ENCODE measurements around the gene CHL1. TPM values are rescaled to one million over a fixed set of nuclear protein-coding genes. Genes with fewer than 3 reads are reported as not detected.
A peak's percentile ranks its signal among the peaks of the same experiment; 100 is the strongest.

Gene CHL1
- total and polyA plus RNA-seq, 8 donors, result 1.1 to 10.7 (median 2.2) TPM

DNA sequence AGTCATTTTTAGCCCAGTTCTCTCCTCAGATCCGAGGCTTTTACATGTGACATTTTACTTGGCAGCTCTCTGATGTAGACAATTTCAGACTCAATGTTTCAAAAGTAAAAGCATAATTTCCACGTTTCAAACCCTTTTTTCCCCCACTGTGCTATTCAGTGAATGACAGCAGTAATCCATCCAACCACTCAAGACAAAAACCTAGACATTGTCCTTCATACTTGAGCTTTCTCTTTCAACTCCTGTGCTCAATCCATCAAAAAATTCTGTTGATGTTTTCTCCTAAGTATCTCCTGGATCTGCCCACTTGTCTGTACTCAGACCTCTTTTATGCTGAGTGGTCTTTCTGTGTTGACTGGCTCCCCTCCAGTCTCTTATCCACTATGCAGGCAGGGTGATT is 214.7 kb downstream of the CHL1 start:
- Histone ChIP-seq H3K36me3 (no peaks in the 10 kb centered on the region), H3K9me3 (no peaks in the 10 kb centered on the region), H3K27ac (no peak overlapping the region), H3K4me1 (no peaks in the 10 kb centered on the region), H3K27me3 (no peaks in the 10 kb centered on the region), H3K4me3 (no peak overlapping the region)
- no peak for ATAC-seq
- intact Hi-C loops (cut with DNase I), result no loop called here
- DNase-seq, result no peak
- TF ChIP-seq, protein P1, sequence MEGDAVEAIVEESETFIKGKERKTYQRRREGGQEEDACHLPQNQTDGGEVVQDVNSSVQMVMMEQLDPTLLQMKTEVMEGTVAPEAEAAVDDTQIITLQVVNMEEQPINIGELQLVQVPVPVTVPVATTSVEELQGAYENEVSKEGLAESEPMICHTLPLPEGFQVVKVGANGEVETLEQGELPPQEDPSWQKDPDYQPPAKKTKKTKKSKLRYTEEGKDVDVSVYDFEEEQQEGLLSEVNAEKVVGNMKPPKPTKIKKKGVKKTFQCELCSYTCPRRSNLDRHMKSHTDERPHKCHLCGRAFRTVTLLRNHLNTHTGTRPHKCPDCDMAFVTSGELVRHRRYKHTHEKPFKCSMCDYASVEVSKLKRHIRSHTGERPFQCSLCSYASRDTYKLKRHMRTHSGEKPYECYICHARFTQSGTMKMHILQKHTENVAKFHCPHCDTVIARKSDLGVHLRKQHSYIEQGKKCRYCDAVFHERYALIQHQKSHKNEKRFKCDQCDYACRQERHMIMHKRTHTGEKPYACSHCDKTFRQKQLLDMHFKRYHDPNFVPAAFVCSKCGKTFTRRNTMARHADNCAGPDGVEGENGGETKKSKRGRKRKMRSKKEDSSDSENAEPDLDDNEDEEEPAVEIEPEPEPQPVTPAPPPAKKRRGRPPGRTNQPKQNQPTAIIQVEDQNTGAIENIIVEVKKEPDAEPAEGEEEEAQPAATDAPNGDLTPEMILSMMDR (IDR thresholded peaks at IDR 0.05), result no peak

DNA sequence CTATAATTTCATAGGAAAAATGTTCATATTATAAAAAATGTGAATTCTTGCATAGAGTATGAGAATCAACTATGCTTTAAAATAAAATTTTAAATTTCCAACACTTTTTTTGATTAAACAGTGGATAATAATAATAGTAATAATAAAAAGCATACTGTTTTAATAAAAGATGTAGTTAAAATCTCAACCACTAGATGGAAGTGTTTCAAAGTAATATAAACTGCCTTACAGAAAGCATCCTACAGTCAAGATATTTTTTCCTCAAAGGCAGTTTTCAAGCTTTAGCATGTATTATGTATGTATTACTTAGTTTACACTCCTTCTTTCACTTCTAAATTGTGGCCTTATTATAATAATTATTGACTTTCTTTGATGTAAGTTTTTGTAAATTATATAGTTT is 217.5 kb downstream of the CHL1 start:
- H3K4me1 ChIP-seq, result no peaks in the 10 kb centered on the region
- no peak overlapping the region for H3K27ac ChIP-seq
- no peaks in the 10 kb centered on the region for H3K9me3 ChIP-seq
- H3K27me3 ChIP-seq, result no peaks in the 10 kb centered on the region
- no peaks in the 10 kb centered on the region for H3K36me3 ChIP-seq
- TF ChIP-seq, protein P1 (IDR thresholded peaks at IDR 0.05), result peak in 1 of 2 donors; percentile 35
- intact Hi-C loops (cut with DNase I), result no loop called here
- DNase-seq (no peak), ATAC-seq (no peak)
- no peak overlapping the region for H3K4me3 ChIP-seq

DNA sequence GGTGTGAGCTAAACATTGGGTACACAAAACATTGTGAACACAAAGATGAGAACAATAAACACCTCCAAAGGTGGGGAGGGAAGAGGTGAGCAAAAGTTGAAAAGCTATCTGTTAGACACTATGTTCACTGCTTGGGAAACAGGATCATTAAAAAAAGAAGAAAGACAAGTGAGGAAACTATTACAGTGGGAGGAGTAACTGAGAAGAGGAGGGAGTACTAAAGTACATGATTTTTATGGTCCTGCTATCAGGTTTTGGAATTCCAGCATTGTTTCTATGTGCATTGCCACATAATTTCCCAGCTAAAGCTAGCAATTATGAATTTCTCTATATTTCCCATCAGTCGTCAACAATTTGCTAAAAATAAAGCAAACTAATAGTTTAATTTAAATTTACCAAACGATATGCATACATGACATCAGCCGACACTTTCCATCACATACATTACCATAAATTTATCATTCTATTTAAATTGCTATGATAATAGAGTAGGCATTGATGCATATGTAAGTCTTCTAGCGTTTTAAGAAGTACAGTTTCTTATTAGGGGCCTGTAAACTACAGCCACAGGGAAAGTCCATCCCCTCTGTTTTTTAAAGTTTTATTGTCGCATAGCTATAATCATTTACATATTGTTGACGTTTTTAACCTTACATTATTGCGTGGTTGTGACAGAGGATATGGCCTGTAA is 221.8 kb downstream of the CHL1 start:
- H3K9me3 ChIP-seq, result no peaks in the 10 kb centered on the region
- H3K27me3 ChIP-seq, result no peaks in the 10 kb centered on the region
- H3K4me3 ChIP-seq, result no peak overlapping the region
- DNase-seq (no peak), ATAC-seq (no peak)
- TF ChIP-seq, protein P1 (IDR thresholded peaks at IDR 0.05), result no peak
- H3K27ac ChIP-seq, result no peak overlapping the region
- intact Hi-C loops (cut with DNase I), result no loop called here
- H3K36me3 ChIP-seq, result no peaks in the 10 kb centered on the region
- no peaks in the 10 kb centered on the region for H3K4me1 ChIP-seq

DNA sequence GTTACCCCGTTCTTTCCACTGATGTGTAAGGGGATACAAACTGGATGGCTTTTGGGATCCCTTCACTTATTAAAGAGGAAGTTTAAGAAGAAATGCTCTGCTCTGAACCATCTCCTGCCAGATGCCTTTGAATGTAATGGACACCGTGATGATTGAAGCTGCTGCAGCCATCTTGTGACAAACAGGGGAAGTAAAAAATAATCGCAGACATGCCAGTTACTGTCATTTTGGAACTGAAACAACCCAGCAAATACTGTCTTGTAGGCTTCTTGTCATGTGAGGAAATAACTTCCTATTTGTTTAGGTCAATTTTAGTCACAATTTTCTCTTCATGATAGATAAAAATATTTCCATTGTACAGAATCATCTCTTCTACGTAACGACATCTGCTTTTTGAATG is 224.0 kb downstream of the CHL1 start:
- intact Hi-C loops (cut with DNase I), result no loop called here
- H3K27me3 ChIP-seq, result no peaks in the 10 kb centered on the region
- H3K4me1 ChIP-seq, result no peaks in the 10 kb centered on the region
- H3K36me3 ChIP-seq, result no peaks in the 10 kb centered on the region
- ATAC-seq (no peak), DNase-seq (no peak)
- no peak overlapping the region for H3K4me3 ChIP-seq
- H3K27ac ChIP-seq, result no peak overlapping the region
- TF ChIP-seq, protein P1 (IDR thresholded peaks at IDR 0.05), result no peak
- no peaks in the 10 kb centered on the region for H3K9me3 ChIP-seq

DNA sequence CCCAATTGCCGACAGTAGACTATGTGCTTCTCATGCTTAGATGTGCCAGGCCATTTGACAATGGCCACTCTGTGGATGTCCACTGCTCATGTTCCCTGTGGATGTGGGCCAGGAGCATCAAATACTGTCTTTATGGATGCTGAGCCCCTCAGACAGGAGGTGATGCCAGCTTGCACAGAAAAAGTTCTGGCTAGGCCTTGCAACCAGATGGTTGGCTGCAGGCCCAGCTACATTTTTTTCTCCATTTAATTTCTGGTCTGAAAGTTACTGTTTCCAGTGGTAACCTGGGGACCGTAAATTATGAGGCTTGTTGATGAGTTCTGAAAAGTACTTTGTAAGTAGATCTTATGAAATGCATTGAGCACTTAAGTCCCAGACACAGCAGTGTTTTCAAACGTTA is 228.5 kb downstream of the CHL1 start:
- Histone ChIP-seq H3K4me1 (no peaks in the 10 kb centered on the region), H3K4me3 (no peak overlapping the region), H3K27me3 (no peaks in the 10 kb centered on the region), H3K27ac (no peak overlapping the region), H3K36me3 (no peaks in the 10 kb centered on the region), H3K9me3 (no peaks in the 10 kb centered on the region)
- intact Hi-C loops (cut with DNase I), result no loop called here
- TF ChIP-seq, protein P1 (IDR thresholded peaks at IDR 0.05), result no peak
- DNase-seq (no peak), ATAC-seq (no peak)
